Liver (tissue), 9 donors: Measurements from ENCODE around the gene DGKH. TPM values are rescaled to one million over a fixed set of nuclear protein-coding genes. Genes with fewer than 3 reads are reported as not detected.

Source experiments
- DNase-seq: peaks from one replicate; pipeline ENCODE4 v3.0.0-alpha.2; 2017; ENCODE audit warnings: low spot score
- H3K27ac ChIP-seq, 2 donors: one replicate each; pipeline ENCODE4 v1.7.0; 2013; ENCODE audit warnings: inconsistent platforms in 2 of 2, low read length in 2 of 2, control low read depth in 1 of 2, low read depth in 1 of 2, mild to moderate bottlenecking in 1 of 2
- H3K27me3 ChIP-seq, 4 donors: one replicate each; pipeline versions ENCODE4 v1.6.1 to v1.7.0; 2013; ENCODE audit warnings: low read length in 3 of 4, inconsistent platforms in 1 of 4, mild to moderate bottlenecking in 1 of 4, moderate library complexity in 1 of 4; ENCODE audit not compliant: control insufficient read depth in 4 of 4, insufficient read depth in 4 of 4
- H3K36me3 ChIP-seq, 4 donors: one replicate each; pipeline versions ENCODE4 v1.6.1 to v1.7.0; 2013; ENCODE audit warnings: low read length in 3 of 4, mild to moderate bottlenecking in 3 of 4, low read depth in 1 of 4, moderate library complexity in 1 of 4; ENCODE audit not compliant: control insufficient read depth in 4 of 4, insufficient read depth in 3 of 4
- H3K4me1 ChIP-seq, 4 donors: one replicate each; pipeline versions ENCODE4 v1.6.1 to v1.7.0; 2013; ENCODE audit warnings: low read length in 3 of 4, mild to moderate bottlenecking in 3 of 4, moderate library complexity in 1 of 4; ENCODE audit not compliant: control insufficient read depth in 4 of 4, insufficient read depth in 4 of 4
- H3K4me3 ChIP-seq, 3 donors: one replicate each; pipeline versions ENCODE4 v1.6.1 to v1.7.0; 2013; ENCODE audit warnings: low read length in 3 of 3, control low read depth in 1 of 3, low read depth in 1 of 3, mild to moderate bottlenecking in 1 of 3
- H3K9ac ChIP-seq, 2 donors: one replicate each; pipeline ENCODE4 v1.7.0; 2013; ENCODE audit warnings: low read length in 2 of 2, mild to moderate bottlenecking in 2 of 2, moderate library complexity in 2 of 2, control low read depth in 1 of 2, low read depth in 1 of 2
- H3K9me3 ChIP-seq, 4 donors: one replicate each; pipeline versions ENCODE4 v1.6.1 to v1.7.0; 2013; ENCODE audit warnings: low read length in 3 of 4; ENCODE audit not compliant: control insufficient read depth in 4 of 4
- ATF3 ChIP-seq: IDR thresholded peaks from 2 replicates; pipeline ENCODE4 v1.6.1; 2016; ENCODE audit warnings: antibody characterized with exemption
- CTCF ChIP-seq: fragments of 150-350 bp; IDR thresholded peaks from 2 replicates; pipeline ENCODE4 v1.5.1; 2017; ENCODE audit warnings: improper control_type of control experiment, low read depth, low read length; ENCODE audit not compliant: missing input control
- EGR1 ChIP-seq, 2 donors: IDR thresholded peaks; 2 replicates each; pipeline ENCODE4 v1.6.1; 2016 to 2018; ENCODE audit warnings: antibody characterized with exemption in 2 of 2, low read depth in 2 of 2
- FOXA1 ChIP-seq: IDR thresholded peaks from 2 replicates; pipeline ENCODE4 v1.6.1; 2016; ENCODE audit warnings: antibody characterized with exemption
- FOXA2 ChIP-seq: IDR thresholded peaks from 2 replicates; pipeline ENCODE4 v1.6.1; 2016; ENCODE audit warnings: antibody characterized with exemption
- GABPA ChIP-seq, 2 donors: IDR thresholded peaks in 1 of 2; conservative IDR thresholded peaks in 1 of 2; 2 replicates each; pipeline ENCODE4 v1.6.1; 2016; ENCODE audit warnings: antibody characterized with exemption in 2 of 2, mild to moderate bottlenecking in 1 of 2, moderate library complexity in 1 of 2
- HNF4A ChIP-seq, 2 donors: conservative IDR thresholded peaks; 2 replicates each; pipeline ENCODE4 v1.6.1; 2016; ENCODE audit warnings: antibody characterized with exemption in 2 of 2, mild to moderate bottlenecking in 2 of 2
- HNF4G ChIP-seq: IDR thresholded peaks from 2 replicates; pipeline ENCODE4 v1.6.1; 2016; ENCODE audit warnings: antibody characterized with exemption
- JUND ChIP-seq, 2 donors: IDR thresholded peaks; 2 replicates each; pipeline ENCODE4 v1.6.1; 2016; ENCODE audit warnings: antibody characterized with exemption in 2 of 2
- MAX ChIP-seq: IDR thresholded peaks from 2 replicates; pipeline ENCODE4 v1.6.1; 2016; ENCODE audit warnings: antibody characterized with exemption
- NR2F2 ChIP-seq: IDR thresholded peaks from 2 replicates; pipeline ENCODE4 v1.6.1; 2016; ENCODE audit warnings: antibody characterized with exemption
- RAD21 ChIP-seq, 2 donors: IDR thresholded peaks; 2 replicates each; pipeline ENCODE4 v1.6.1; 2016; ENCODE audit warnings: antibody characterized with exemption in 2 of 2, mild to moderate bottlenecking in 2 of 2
- REST ChIP-seq: IDR thresholded peaks from 2 replicates; pipeline ENCODE4 v1.6.1; 2016; ENCODE audit warnings: antibody characterized with exemption, mild to moderate bottlenecking
- RXRA ChIP-seq, 2 donors: IDR thresholded peaks; 2 replicates each; pipeline ENCODE4 v1.6.1; 2017 to 2018; ENCODE audit warnings: antibody characterized with exemption in 2 of 2, mild to moderate bottlenecking in 1 of 2
- SP1 ChIP-seq: IDR thresholded peaks from 2 replicates; pipeline ENCODE4 v1.6.1; 2018; ENCODE audit warnings: antibody characterized with exemption, mild to moderate bottlenecking
- TAF1 ChIP-seq: conservative IDR thresholded peaks from 2 replicates; pipeline ENCODE4 v1.6.1; 2016; ENCODE audit warnings: antibody characterized with exemption, mild to moderate bottlenecking
- YY1 ChIP-seq: IDR thresholded peaks from 2 replicates; pipeline ENCODE4 v1.6.1; 2016; ENCODE audit warnings: antibody characterized with exemption, mild to moderate bottlenecking
- ZBTB33 ChIP-seq: IDR thresholded peaks from 2 replicates; pipeline ENCODE4 v1.6.1; 2016; ENCODE audit warnings: antibody characterized with exemption
- WGBS: extraction: QIAGEN DNeasy Blood & Tissue Kit; methylation state at CpG from one replicate; pipeline ENCODE4 v1.1.7; 2013; 5-methylcytosine and 5-hydroxymethylcytosine counted together
- polyA plus RNA-seq, 2 donors: library from polyadenylated mRNA; stranded (reverse) in 1 of 2; unstranded in 1 of 2; fragments of 200-250 nt in 1 of 2; fragments of >200 nt in 1 of 2; fragmentation: Nextera tagmentation in 1 of 2; extraction: Ambion mirVana in 1 of 2; gene quantifications; one replicate each; pipeline versions ENCODE4 v1.2.1 to v1.2.3, GENCODE V29; 2013 to 2015
- total RNA-seq, 2 donors: library from RNA; depleted of rRNA; stranded (reverse); fragments of >200 nt; gene quantifications; one replicate each; pipeline ENCODE4 v1.2.3, GENCODE V29; 2014
- donor health status: healthy.
- donor health status: healthy.
- donor health status: healthy.
- donor health status: healthy.
- donor health status: healthy.

Gene DGKH
- total and polyA plus RNA-seq, 4 donors = 0.25 to 3.7 (median 0.97) TPM

GRCh38 chr13:42063105-42063504, 14.7 kb downstream of the DGKH start:
- no peaks in the 10 kb centered on the region for H3K27me3 ChIP-seq
- H3K4me3 ChIP-seq = no peak overlapping the region
- peaks cover 0 to 4% (median under 1%) of the 10 kb centered on the region in 4 donors for H3K9me3 ChIP-seq
- no peak overlapping the region for H3K27ac ChIP-seq
- H3K4me1 ChIP-seq = no peaks in the 10 kb centered on the region
- H3K36me3 ChIP-seq = no peaks in the 10 kb centered on the region
- DNase-seq = no peak
- WGBS = 95% methylated on average over 2 of the region's 2 CpGs
- no peak overlapping the region for H3K9ac ChIP-seq
- no peak for TF ChIP-seq GABPA (IDR thresholded peaks at IDR 0.05 in 1 of 2, conservative IDR thresholded peaks at IDR 0.05 in 1 of 2)
- TF ChIP-seq RXRA (IDR thresholded peaks at IDR 0.05) = no peak
- TF ChIP-seq HNF4A (conservative IDR thresholded peaks at IDR 0.05) = no peak
- no peak for TF ChIP-seq REST
- no peak for TF ChIP-seq JUND (IDR thresholded peaks at IDR 0.05)
- no peak for TF ChIP-seq FOXA1
- TF ChIP-seq HNF4G = no peak
- no peak for TF ChIP-seq EGR1 (IDR thresholded peaks at IDR 0.05; ENCODE audit: low read depth in 2 of 2)
- no peak for TF ChIP-seq RAD21 (IDR thresholded peaks at IDR 0.05)
- no peak for TF ChIP-seq YY1
- no peak for TF ChIP-seq FOXA2
- TF ChIP-seq ATF3 = no peak
- no peak for TF ChIP-seq NR2F2
- no peak for TF ChIP-seq TAF1
- TF ChIP-seq CTCF = no peak
- TF ChIP-seq SP1 = no peak

GRCh38 chr13:42064259-42064658, 15.8 kb downstream of the DGKH start:
- Histone ChIP-seq H3K4me1 (no peaks in the 10 kb centered on the region), H3K36me3 (no peaks in the 10 kb centered on the region), H3K9me3 (no peaks in the 10 kb centered on the region), H3K9ac (no peak overlapping the region), H3K4me3 (no peak overlapping the region), H3K27me3 (no peaks in the 10 kb centered on the region), H3K27ac (no peak overlapping the region)
- WGBS = 91% methylated on average over 6 of the region's 6 CpGs
- DNase-seq = no peak
- TF ChIP-seq FOXA2 = no peak
- TF ChIP-seq RXRA (IDR thresholded peaks at IDR 0.05) = no peak
- no peak for TF ChIP-seq YY1
- TF ChIP-seq GABPA (IDR thresholded peaks at IDR 0.05 in 1 of 2, conservative IDR thresholded peaks at IDR 0.05 in 1 of 2) = no peak
- no peak for TF ChIP-seq FOXA1
- no peak for TF ChIP-seq ZBTB33
- TF ChIP-seq RAD21 (IDR thresholded peaks at IDR 0.05) = no peak
- TF ChIP-seq SP1 = no peak
- TF ChIP-seq ATF3 = no peak
- TF ChIP-seq JUND (IDR thresholded peaks at IDR 0.05) = no peak
- TF ChIP-seq REST = no peak
- no peak for TF ChIP-seq CTCF
- TF ChIP-seq EGR1 (IDR thresholded peaks at IDR 0.05; ENCODE audit: low read depth in 2 of 2) = no peak
- no peak for TF ChIP-seq MAX
